Tongue (tissue), 2 donors: ENCODE measurements around the gene CUX1. TPM values are rescaled to one million over a fixed set of nuclear protein-coding genes. Genes with fewer than 3 reads are reported as not detected.
"Not testable (repeated sequence)": the region's sequence is repeated elsewhere in the genome, so short reads cannot be mapped to it uniquely, and the experiment has no call there.

Source experiments
- DNase-seq: peaks from one replicate; pipeline ENCODE4 v3.0.0-alpha.2; 2015
- total RNA-seq: library from RNA; depleted of rRNA; stranded (reverse); fragments of >200 nt; gene quantifications from one replicate; pipeline ENCODE4 v1.2.3, GENCODE V29; 2014

Gene CUX1
- total RNA-seq, 1 donor from 2014 or later, result 123 TPM

DNA sequence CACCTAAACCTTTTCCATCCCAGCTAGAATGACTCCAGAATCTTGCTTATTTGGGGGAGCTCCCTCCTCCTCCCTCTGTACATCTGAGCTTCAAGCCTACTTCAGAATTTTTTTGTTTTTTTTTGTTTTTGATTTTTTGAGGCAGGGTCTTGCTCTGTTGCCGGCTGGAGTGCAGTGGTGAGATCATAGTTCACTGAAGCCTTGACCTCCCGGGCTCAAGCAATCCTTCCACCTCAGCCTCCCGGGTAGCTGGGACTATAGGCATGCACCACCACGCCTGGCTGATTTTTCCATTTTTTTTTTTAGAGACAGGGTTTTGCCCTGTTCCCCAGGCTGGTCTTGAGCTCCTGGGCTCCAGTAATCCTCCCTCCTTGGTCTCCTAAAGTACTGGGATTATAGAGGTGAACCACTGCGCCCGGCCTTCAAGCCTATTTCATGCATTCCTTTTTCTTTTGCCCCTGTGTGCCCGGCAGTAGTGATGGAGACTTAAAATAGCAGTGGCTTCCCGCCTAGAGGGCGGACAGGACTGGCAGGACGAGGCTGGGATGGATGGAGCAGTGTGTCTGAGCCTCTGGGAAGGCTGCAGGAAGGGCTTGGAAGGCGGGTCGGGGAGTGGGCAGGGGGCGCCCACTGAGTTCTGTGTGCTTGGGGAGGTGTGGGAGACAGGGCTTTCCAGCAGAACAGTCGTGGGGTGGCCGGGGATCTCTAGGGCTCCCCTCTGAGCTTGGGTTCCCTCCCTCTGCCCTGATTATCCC, 8.8 kb downstream of the CUX1 start:
- no peak for DNase-seq

DNA sequence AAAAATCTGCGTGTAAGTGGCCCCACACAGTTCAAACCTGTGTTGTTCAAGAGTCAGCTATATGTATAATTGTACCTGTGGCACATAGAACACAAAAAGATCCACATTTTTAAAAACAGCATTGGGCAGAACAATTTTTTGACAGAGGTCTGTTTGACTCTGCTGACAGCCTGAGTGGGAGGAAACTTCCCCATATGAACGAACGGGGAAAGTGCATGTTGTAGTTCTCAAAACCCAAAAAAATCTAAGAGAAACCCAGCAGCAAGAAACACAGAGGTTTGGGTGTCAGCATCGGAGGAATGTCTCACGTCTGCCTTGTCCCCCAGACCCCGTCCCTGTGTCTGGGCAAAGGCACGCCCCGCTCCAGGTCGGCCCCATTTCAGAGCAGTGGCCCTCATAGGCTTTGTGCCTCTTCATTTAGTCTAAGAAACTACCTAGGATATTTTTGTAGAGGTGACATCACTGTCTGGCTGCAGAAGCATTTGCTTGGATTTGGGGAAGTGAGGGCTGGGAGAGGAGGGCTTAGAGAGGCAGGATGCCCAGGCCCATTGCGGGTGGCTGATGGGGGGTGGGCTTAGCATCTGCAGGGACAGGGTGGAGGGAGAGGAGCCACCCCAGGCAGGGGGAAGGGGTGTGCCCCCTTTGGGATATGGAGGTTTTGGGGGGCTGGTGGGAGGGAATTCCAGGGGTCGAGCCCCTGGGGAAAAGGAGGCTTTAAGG, 11.0 kb downstream of the CUX1 start:
- no peak for DNase-seq

DNA sequence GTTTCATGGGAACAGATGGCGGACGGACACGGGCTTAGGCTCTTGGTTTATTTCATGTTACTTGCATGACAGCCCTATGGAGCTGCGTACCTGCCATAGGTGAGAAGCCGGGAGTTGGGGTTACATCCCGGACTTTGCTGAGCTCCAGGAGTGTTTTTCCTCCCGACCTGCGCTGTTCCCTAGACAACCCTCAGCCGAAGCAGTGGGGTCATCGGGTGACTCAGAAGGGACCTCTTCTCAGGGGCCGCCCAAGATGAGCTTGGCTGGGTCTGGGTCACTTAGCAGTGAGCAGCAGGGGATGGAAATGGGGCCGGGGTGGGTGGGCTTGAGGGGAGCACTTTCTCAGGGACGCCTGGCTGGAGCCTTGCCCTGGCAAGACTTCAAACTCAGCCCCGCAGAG, 11.9 kb downstream of the CUX1 start:
- no peak for DNase-seq

DNA sequence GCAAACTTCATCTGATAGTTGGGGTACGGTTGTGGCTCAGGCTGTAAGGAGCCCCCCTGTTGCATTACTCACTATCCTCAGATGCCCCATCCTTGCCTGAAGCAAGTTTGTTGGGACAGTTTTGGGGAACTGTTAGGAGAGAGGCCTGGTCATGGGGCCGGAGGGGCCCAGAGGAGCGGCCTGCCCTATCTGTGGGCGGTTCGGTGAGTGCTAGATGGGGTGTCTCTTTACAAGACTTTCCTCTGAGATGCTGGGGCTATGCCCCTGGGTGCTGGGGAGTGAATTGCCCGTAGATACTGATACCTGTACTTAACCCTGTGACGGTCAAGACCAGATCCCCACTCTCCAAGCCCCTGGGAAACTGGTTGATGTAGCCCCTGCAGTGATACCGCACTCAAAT, 12.4 kb downstream of the CUX1 start:
- DNase-seq, result no peak

DNA sequence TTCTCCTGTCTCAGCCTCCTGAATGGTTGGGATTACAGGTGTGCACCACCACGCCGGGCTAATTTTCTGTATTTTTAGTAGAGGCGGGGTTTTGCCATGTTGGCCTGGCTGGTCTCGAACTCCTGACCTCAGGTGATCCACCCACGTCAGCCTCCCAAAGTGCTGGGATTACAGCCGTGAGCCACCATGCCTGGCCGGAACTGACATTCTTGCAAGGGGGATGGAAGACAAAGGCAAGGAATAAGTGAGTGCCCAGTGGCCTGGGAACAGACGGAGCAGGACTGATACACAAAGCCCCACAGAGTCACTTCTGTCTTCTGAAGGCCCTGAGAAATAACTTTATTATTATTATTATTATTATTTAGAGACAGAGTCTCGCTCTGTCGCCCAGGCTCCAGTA, 14.0 kb downstream of the CUX1 start:
- not testable (repeated sequence) for DNase-seq

DNA sequence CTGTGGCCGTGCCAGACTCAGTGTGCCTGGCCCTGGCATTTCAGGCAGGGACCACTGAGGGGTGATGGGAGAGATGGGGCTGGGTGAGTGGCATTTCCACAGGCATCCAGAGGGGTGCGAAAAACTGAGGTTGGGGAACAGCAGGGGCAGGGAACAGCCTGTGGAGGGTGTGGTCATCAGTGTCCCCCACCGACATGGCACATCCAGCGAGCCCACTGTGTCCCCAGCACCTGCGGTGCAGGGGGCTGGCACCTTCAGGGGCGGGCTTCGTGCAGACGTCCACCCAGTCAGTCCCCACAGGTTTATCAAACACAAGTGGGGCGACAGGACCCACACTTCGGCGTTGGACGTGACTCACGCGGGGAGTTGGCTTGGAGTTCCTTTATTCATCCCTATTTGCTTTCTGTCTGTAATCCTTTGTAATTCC, 14.8 kb downstream of the CUX1 start:
- no peak for DNase-seq

DNA sequence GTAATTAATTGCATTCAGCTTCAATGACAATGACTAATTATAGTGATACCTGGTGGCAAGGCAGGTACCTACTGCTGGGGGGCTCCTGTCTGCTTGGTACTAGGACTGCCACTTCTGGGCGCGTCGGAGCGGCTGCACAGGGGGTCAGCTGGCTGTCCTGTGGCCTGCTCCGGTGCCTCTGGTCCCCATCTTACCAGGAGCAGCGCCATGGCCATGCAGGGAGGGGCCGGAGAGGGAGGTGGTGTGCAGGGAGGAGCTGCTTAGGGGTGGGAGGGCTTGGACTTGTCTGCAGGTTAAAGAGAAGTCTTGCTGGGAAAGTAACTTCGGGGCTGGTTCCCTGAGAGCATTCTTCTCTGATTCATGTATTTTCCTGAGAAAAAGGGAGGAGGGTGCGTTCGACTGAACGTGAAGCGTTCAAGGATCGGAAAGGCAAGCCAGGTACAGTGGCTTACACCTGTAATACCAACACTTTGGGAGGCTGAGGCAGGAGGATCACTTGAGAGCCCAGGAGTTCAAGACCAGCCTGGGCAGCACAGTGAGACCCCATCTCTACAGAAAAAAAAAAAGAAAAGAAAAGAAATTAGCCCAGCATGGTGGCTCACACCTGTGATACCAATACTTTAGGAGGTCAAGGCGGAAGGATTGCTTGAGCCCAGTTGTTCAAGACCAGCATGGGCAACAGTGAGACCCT, 15.4 kb downstream of the CUX1 start:
- no peak for DNase-seq

DNA sequence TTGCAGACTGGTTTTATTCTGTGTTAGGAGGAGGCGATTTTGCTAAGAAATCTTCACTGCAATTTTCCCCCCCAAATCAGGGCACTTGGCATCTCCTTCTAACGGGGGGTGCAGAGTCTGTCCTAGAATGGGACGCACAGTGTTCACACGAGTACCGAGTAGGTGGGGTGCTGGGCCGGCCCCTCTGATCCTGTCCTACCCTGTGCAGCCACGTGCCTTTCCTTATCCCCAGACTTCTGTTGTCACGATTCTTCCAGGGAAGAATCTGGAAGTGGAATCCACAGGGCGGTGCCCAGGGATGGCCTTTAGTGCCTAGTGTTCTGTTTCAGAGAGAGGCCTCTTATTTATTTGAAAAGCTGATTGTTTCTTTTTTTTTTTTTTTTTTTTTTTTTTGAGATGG, 16.4 kb downstream of the CUX1 start:
- DNase-seq, result no peak

DNA sequence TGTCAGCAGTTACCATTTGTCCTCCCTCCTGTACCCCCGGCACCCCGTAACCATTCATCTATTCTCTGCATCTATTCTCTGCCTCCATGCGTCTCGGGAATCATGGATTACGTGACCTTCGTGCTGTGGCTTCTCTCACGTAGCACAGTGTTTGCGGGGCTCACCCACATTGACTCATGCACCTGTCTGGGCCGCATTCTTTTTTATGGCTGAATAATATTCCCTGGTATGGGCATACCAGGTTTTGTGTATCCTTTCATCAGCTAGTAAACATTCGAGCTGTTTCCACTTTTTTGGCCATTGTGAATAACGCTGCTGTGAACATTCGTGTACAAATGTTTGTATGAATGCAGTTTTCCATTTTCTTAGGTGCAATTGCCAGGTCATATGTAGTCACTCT, 17.7 kb downstream of the CUX1 start:
- DNase-seq, result no peak

DNA sequence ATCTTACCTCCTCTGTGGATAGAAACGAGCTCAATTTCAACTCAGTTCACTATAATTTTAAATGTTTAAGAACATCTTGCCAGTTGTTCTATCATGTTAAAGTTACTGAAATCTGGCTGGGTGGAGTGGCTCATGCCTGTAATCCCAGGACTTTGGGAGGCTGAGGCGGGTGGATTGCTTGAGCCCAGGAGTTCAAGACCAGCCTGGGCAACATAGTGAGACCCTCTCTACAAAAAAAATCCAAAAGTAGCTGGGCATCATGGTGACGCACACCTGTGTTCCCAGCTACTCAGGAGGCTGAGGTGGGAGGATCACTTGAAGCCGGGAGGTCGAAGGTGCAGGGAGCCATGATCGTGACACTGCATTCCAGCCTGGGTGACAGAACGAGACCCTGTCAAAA, 20.0 kb downstream of the CUX1 start:
- DNase-seq, result not testable (repeated sequence)

DNA sequence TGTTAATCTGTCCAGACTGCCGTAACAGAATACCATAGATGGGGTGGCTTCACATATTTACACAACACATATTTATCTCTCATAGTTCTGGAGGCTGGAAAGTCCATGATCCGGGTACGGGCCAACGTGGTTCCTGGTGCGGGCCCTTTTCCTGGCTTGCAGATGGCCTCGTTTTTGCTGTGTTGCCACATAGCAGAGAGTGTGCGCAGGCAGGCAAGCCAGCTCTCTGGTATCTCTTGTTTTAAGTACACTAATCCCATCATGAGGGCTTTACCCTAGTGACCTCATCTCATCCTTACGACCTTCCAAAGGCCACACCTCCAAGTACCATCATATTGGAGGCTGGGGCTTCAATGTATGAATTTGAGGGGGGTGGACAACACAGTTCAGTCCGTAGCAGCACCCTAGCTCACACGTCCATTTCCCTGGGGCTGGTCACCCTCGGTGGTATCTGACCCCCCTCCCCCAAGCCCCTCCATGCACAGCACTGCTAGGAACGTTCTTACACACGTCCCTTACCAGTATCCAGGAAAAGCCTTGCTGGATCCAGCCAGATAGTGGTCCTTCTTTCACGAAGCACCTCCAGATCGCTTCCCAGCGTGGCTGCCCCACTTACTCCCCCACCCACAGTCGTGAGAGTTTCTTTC, 21.5 kb downstream of the CUX1 start:
- DNase-seq, result no peak

DNA sequence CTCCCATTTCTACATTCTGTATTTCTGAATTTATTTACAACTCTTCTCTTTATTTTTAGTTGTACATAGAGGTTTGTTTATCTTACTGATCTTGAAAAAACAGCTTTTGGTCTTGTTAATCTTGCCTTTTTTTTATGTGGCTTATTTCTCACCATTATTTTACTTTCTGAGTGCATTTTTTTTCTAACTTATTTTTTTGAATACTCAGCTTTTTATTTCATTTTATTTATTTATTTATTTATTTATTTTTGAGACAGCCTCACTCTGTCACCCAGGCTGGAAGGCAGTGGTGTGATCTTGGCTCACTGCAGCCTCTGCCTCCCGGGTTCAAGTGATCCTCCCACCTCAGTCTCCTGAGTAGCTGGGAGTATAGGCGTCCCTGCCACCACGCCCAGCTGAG, 23.9 kb downstream of the CUX1 start:
- no peak for DNase-seq

DNA sequence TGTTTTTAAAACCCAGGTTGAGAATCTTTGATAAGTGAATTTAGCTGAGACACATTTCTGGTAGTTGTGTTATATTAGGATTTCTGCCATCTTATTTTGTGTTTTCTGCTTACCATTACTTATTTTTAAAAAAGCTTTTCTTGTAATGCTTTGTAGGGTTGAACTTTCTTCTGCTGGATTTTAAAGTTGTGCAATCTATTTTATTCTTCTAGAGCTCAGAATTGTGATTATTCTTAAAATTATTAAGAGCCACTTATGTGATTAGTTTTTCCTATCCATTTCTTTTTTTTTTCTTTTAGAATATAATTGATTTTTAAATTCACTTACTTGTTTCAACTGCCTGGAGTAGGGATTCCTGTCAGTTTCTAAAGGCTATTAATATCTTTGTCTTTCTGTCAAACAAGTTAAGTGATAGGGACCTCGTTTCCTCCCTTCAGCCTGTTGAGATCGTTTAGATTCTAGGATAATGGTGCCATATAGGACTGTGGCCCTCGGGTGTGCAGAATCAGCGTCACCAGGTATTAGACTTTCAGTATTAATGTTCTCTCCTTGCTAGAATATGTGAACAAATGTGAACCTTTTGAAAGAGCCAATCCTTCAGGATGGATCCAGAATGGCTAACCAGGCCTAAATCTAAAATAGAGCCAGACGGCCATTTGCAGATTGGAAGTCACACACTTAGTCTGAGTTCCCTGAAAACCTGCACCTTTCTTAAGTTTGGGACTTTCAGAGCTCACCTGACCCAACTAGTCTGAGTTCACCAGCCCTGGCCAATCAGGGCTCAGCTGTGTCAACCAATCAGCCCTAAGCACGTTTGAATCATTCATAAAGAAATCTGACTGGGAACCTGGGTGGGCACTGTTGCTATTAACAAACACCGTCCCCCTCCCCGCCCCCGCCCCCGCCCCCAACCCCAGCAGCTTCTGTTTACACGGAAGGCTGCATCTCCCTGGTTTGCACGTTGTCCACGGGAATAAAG, 26.2 kb downstream of the CUX1 start:
- DNase-seq, result no peak

DNA sequence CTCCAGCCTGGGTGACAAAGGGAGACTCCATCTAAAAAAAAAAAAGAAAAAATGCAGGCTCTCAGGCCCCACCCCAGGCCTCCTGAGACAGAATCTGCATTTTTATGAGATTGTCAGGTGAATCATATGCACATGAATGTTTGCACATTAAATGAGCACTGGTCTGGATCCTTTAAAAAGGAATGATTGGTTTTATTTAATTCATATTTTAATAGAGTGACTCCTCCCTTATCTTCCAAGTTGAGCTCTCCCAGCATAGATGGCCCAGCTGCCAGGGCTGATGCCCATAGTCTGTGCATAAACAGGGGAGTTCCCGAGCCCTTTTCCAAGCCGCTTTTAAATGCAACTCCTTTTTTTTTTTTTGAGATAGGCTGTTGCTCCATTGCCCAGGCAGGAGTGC, 28.5 kb downstream of the CUX1 start:
- DNase-seq, result no peak

DNA sequence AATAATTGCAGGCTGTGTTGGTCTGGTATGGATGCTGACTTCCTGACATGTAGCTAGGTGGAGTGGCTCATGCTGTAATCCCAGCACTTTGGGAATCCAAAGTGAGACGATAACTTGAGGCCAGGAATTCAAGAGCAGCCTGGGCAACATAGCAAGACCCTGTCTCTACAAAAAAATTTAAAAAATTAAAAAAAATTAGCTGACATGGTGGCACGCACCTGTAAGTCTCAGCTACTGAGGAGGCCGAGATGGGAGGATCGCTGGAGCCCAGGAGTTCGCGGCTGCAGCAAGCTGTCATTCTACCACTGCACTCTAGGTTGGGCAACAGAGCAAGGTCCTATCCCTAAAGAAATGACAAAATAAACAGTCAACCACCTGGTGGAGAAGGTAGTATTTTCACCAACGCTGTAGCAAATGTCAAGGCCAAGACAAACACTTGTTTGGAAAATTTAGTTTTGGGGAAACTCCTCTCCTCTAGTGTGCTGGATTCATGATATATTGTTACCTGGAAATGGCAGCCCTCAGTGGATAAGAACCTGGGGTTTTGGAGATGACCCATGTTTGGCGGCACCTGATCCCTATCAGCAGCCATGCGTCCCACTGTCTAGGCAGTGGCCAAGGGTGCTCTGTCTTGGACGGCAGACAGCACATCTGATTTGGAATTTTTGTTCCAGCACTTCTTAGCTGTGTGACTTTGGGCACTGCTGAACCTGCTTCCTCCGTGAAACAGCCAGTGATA, 29.5 kb downstream of the CUX1 start:
- no peak for DNase-seq

DNA sequence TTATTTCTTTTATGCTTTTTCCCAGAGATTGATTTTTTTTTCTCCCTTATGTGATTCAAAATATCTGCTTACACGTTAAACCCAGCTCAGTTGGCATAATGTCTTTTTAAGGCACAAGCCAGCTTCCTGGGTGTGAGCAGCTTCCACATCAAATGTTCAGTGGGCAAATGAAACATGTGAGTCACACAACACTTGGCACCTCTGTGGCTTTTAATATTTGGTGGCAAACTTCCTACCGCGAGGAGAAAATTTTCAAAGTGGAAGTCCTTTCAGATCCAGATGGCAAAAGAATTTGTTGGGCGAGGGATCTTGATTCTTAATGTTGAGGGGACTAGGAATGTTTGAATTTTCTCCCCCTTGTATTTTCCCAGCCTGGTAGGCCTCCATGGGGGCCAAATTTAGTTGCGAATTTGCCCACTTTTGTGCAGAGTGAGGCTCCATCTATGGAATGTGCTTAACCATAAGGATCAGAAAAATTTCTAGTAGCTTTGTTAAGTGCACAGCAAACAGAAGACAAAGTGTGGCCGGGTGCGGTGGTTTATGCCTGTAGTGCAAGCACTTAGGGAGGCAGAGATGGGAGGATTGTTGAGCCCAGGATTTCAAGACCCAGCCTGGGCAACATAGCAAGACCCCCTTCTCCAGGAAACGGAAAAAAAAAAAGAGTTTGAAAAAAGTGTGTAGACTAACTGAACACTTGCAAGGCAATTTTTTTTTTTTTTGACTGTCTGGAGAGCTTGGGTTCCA, 31.0 kb downstream of the CUX1 start:
- DNase-seq, result no peak

DNA sequence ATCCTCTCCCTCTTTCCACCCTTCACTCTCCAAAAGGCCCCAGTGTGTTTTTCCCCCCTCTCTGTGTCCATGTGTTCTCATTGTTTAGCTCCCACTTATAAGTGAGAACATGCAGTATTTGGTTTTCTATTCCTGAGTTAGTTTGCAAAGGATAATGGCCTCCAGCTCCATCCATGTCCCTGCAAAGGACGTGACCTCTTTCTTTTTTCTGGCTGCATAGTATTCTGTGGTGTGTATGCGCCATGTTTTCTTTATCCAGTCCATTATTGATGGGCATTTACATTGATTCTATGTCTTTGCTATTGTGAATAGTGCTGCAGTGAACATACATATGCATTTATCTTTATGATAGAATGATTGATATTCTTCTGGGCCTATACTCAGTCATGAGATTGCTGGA, 31.9 kb downstream of the CUX1 start:
- not testable (repeated sequence) for DNase-seq

DNA sequence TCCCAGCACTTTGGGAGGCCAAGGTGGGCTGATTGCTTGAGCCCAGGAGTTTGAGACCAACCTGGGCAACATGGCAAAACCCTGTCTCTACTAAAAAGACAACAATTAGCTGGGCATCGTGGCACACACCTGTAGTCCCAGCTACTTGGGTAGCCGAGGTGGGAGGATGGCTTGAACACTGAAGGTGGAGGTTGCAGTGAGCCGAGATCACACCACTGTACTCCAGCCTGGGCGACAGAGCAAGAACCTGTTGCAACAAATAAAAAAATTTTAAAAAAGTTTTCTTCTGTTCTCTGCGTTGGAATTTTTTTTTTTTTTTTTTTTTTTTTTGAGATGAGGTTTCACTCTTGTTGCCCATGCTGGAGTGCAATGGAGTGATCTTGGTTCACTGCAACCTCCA, 34.9 kb downstream of the CUX1 start:
- DNase-seq, result not testable (repeated sequence)

DNA sequence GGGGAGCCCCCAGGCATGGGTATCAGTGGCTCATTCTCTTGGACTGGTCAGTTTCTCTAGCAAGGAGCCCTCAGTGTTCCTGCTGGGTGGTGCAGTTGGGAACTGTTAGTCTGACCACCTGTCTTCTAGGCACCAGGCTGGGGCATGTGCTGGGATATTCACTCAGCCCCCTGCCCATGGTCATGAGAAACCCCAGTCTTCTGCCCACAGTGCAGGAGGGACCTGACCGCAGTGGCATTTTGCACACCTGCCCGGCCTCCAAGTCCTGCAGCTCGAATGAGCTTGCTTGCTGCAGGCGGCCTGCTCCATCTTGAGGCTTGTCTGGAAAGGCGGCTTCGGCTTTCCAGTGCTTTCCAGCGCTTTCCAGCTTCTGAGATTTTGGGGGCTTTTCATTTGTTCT, 36.3 kb downstream of the CUX1 start:
- no peak for DNase-seq
